MM.1S (cell line): ENCODE data around the gene TRIM14.

Experiments used
- EZH2phosphoT487 ChIP-seq: fragments of 300-600 bp; sonication (generic); IDR thresholded peaks from 2 replicates; pipeline ENCODE4 v1.6.1; 2018; ENCODE audit warnings: antibody characterized with exemption, low read length
- TF ChIP-seq, protein P1 (sequence below): fragments of 300-600 bp; sonication (generic); IDR thresholded peaks from 2 replicates; pipeline ENCODE4 v1.5.1; 2016; ENCODE audit warnings: antibody characterized with exemption, low read length, mixed read lengths

DNA sequence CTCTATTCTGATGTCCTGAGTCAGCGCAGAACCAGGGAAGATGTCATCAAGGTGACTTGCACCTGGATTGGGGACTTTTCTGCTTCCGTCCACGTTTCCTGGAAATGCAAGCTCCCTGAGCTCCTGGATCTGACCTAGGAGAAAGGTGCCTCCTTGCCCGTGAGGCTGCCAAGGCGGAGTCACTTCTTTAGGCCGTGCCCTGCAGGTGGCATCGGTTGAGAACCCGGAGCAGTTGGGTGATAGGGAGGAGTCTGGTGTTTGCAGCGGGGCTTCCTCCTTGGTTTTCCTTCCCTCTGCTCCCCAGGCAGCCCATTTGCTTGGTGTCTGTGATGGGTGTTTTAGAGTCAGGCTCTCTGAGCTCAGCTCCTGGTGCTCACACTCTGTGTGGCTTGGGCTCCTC is 47.3 kb downstream of the TRIM14 start:
- TF ChIP-seq, protein P1, sequence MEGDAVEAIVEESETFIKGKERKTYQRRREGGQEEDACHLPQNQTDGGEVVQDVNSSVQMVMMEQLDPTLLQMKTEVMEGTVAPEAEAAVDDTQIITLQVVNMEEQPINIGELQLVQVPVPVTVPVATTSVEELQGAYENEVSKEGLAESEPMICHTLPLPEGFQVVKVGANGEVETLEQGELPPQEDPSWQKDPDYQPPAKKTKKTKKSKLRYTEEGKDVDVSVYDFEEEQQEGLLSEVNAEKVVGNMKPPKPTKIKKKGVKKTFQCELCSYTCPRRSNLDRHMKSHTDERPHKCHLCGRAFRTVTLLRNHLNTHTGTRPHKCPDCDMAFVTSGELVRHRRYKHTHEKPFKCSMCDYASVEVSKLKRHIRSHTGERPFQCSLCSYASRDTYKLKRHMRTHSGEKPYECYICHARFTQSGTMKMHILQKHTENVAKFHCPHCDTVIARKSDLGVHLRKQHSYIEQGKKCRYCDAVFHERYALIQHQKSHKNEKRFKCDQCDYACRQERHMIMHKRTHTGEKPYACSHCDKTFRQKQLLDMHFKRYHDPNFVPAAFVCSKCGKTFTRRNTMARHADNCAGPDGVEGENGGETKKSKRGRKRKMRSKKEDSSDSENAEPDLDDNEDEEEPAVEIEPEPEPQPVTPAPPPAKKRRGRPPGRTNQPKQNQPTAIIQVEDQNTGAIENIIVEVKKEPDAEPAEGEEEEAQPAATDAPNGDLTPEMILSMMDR = no peak
- TF ChIP-seq EZH2phosphoT487 = no peak
